A549 (cell line): ENCODE measurements around the gene KANTR. TPM values are rescaled to one million over a fixed set of nuclear protein-coding genes. Genes with fewer than 3 reads are reported as not detected.

ENCODE experiments used
- ATAC-seq, 2 experiments: fragments of 200-7000 bp in 1 of 2; fragments of >200 bp in 1 of 2; cut with Nextera tagmentation in 1 of 2; cut with Tn5 transposase in 1 of 2; 3 replicates each; pipeline versions ENCODE4 v1.8.0 to v1.9.1; 2018 to 2020; ENCODE audit warnings: mild to moderate bottlenecking in 1 of 2, moderate library complexity in 1 of 2
- CTCF ChIA-PET: fragments of 300-600 bp; sonication (Branson Sonifier 250); formaldehyde crosslinking; extraction: SDS; loops from one replicate; lab custom pipeline; 2021; ENCODE audit warnings: antibody characterized with exemption, inconsistent platforms; lab: Yijun Ruan, JAX
- POLR2A ChIA-PET: fragments of 350-600 bp; formaldehyde crosslinking; extraction: SDS; loops from one replicate; lab custom pipeline; 2021; ENCODE audit warnings: antibody characterized with exemption, inconsistent platforms; lab: Yijun Ruan, JAX
- DNase-seq, 2 experiments: peaks; one replicate each; pipeline versions ENCODE4 v3.0.0 to v3.0.0-alpha.2; 2011 to 2016; ENCODE audit warnings: low read depth in 1 of 2, low spot score in 1 of 2
- FAIRE-seq: peaks from 2 replicates; lab custom pipeline; 2011; peaks lifted over from hg19 to GRCh38; lab: Jason Lieb, UNC
- H3K27ac ChIP-seq, 2 experiments: fragments of >200 bp; sonication (Bioruptor Twin); formaldehyde crosslinking; 3 replicates each; pipeline ENCODE4 v1.5.1; 2016 to 2017
- H3K4me1 ChIP-seq: fragments of >200 bp; sonication (Bioruptor Twin); formaldehyde crosslinking; 3 replicates; pipeline ENCODE4 v1.6.1; 2016
- H3K4me2 ChIP-seq: fragments of >200 bp; sonication (Bioruptor Twin); formaldehyde crosslinking; 3 replicates; pipeline ENCODE4 v1.6.1; 2016
- H3K4me3 ChIP-seq: fragments of >200 bp; sonication (Bioruptor Twin); formaldehyde crosslinking; 3 replicates; pipeline ENCODE4 v1.5.1; 2016
- H3K9me3 ChIP-seq: fragments of >200 bp; sonication (Bioruptor Twin); formaldehyde crosslinking; 3 replicates; pipeline ENCODE4 v1.6.1; 2016
- ATOH8 ChIP-seq: fragments of 250-450 bp; sonication (Bioruptor Pico); IDR thresholded peaks from 2 replicates; pipeline ENCODE4 v1.5.0; 2020; ENCODE audit warnings: low read depth, mild to moderate bottlenecking, moderate library complexity
- CEBPB ChIP-seq, 2 experiments: fragments of >200 bp in 1 of 2; sonication (Bioruptor Twin) in 1 of 2; formaldehyde crosslinking in 1 of 2; IDR thresholded peaks; 2 replicates each; pipeline ENCODE4 v1.6.1; 2012 to 2016
- CHD2 ChIP-seq: fragments of 150-350 bp; IDR thresholded peaks from 2 replicates; pipeline ENCODE4 v1.6.1; 2014; ENCODE audit warnings: low read length; ENCODE audit not compliant: partially characterized antibody
- CHD4 ChIP-seq: fragments of 200-600 bp; sonication (generic); IDR thresholded peaks from 2 replicates; pipeline ENCODE4 v1.6.1; 2016; ENCODE audit warnings: antibody characterized with exemption, mild to moderate bottlenecking, borderline replicate concordance
- E2F6 ChIP-seq: IDR thresholded peaks from 2 replicates; pipeline ENCODE4 v1.6.1; 2012; ENCODE audit warnings: low read depth, borderline replicate concordance
- ELK1 ChIP-seq: fragments of 150-350 bp; IDR thresholded peaks from 2 replicates; pipeline ENCODE4 v1.6.1; 2014; ENCODE audit warnings: low read depth, mild to moderate bottlenecking, low read length
- EP300 ChIP-seq, 2 experiments: fragments of >200 bp; sonication (Bioruptor Twin); formaldehyde crosslinking; IDR thresholded peaks; 2 replicates in 1 of 2; 3 replicates in 1 of 2; pipeline ENCODE4 v1.6.1; 2016 to 2017
- FOSL2 ChIP-seq, 2 experiments: fragments of 450-650 bp in 1 of 2; fragments of >200 bp in 1 of 2; sonication (Bioruptor Twin) in 1 of 2; formaldehyde crosslinking; IDR thresholded peaks; 2 replicates each; pipeline versions ENCODE4 v1.5.0 to v1.6.1; 2016 to 2020; ENCODE audit warnings: mild to moderate bottlenecking in 1 of 2, moderate library complexity in 1 of 2
- GATA3 ChIP-seq: IDR thresholded peaks from 2 replicates; pipeline ENCODE4 v1.6.1; 2012; ENCODE audit warnings: borderline replicate concordance
- HDAC2 ChIP-seq: fragments of 200-600 bp; sonication (generic); IDR thresholded peaks from 2 replicates; pipeline ENCODE4 v1.6.1; 2016
- HEYL ChIP-seq: fragments of 250-450 bp; sonication (Bioruptor Pico); IDR thresholded peaks from 2 replicates; pipeline ENCODE4 v1.8.0; 2021; ENCODE audit warnings: mild to moderate bottlenecking, moderate library complexity
- HOXB5 ChIP-seq: fragments of 250-450 bp; sonication (Bioruptor Pico); IDR thresholded peaks from 2 replicates; pipeline ENCODE4 v1.5.0; 2020; ENCODE audit warnings: mild to moderate bottlenecking, moderate library complexity
- MAFK ChIP-seq: fragments of 450-650 bp; IDR thresholded peaks from 2 replicates; pipeline ENCODE4 v1.6.1; 2014; ENCODE audit not compliant: partially characterized antibody
- MAX ChIP-seq: IDR thresholded peaks from 2 replicates; pipeline ENCODE4 v1.6.1; 2012
- MAZ ChIP-seq: fragments of 150-350 bp; IDR thresholded peaks from 2 replicates; pipeline ENCODE4 v1.6.1; 2014; ENCODE audit warnings: antibody characterized with exemption, low read depth, low read length, borderline replicate concordance
- MYC ChIP-seq: IDR thresholded peaks from 2 replicates; pipeline ENCODE4 v1.6.1; 2012; ENCODE audit warnings: mild to moderate bottlenecking, inconsistent platforms, low read length, improper control_type of control experiment, borderline replicate concordance
- NPAS2 ChIP-seq: fragments of 250-450 bp; sonication (Bioruptor Pico); IDR thresholded peaks from 2 replicates; pipeline ENCODE4 v1.8.0; 2022; ENCODE audit warnings: mild to moderate bottlenecking, moderate library complexity, borderline replicate concordance
- NR3C1 ChIP-seq: fragments of >200 bp; sonication (Bioruptor Twin); formaldehyde crosslinking; IDR thresholded peaks from 3 replicates; pipeline ENCODE4 v1.6.1; 2017
- RAD21 ChIP-seq, 2 experiments: fragments of >200 bp in 1 of 2; sonication (Bioruptor Twin) in 1 of 2; formaldehyde crosslinking in 1 of 2; IDR thresholded peaks in 1 of 2; conservative IDR thresholded peaks in 1 of 2; 2 replicates in 1 of 2; 3 replicates in 1 of 2; pipeline ENCODE4 v1.6.1; 2012 to 2018; ENCODE audit warnings: inconsistent platforms in 1 of 2
- RCOR1 ChIP-seq: fragments of 150-350 bp; IDR thresholded peaks from 2 replicates; pipeline ENCODE4 v1.6.1; 2014; ENCODE audit warnings: antibody characterized with exemption, low read length, low read depth
- SMC3 ChIP-seq: fragments of >200 bp; sonication (Bioruptor Twin); formaldehyde crosslinking; IDR thresholded peaks from 3 replicates; pipeline ENCODE4 v1.6.1; 2018; ENCODE audit warnings: inconsistent platforms
- SREBF2 ChIP-seq: fragments of 450-650 bp; IDR thresholded peaks from 2 replicates; pipeline ENCODE4 v1.6.1; 2014; ENCODE audit warnings: mild to moderate bottlenecking, moderate library complexity
- TP53 ChIP-seq: fragments of 250-450 bp; sonication (Bioruptor Pico); IDR thresholded peaks from 2 replicates; pipeline ENCODE4 v1.5.0; 2021; ENCODE audit warnings: mild to moderate bottlenecking, moderate library complexity
- WGBS: methylation state at CpG from one replicate; pipeline ENCODE4 v1.1.6; 2017; ENCODE audit errors: missing lambda C conversion rate; 5-methylcytosine and 5-hydroxymethylcytosine counted together
- polyA plus RNA-seq, 4 experiments: library from polyadenylated mRNA; depleted of rRNA in 3 of 4; stranded (reverse); fragments of >200 nt; fragmentation: RNase III in 1 of 4; extraction: RNeasy Plus Mini Kit Qiagen cat#74134 plus additional on column Dnase treatment in 1 of 4; gene quantifications; 2 replicates in 3 of 4; 3 replicates in 1 of 4; pipeline ENCODE4 v1.2.3, GENCODE V29; 2011 to 2017

The KANTR gene
- polyA plus RNA-seq, 2 of the 4 experiments (the other 2 are of a cell fraction), result 3.3 to 5.7 TPM

- Histone ChIP-seq H3K9me3 (no peaks in the 10 kb centered on the region), H3K4me3 (no peak overlapping the region), H3K4me1 (no peaks in the 10 kb centered on the region), H3K4me2 (no peak overlapping the region), H3K27ac (no peak overlapping the region)
- 13% methylated on average over 1 of the region's 8 CpGs for WGBS
- no peak for DNase-seq
- POLR2A ChIA-PET, result no interaction called here
- CTCF ChIA-PET, result interaction anchor here (0.6 kb wide), 1 partner anchor 51 kb away, joined by 3 read pairs; no protein-coding TSS in a partner anchor
- ATAC-seq, result no peak
- no peak for TF ChIP-seq SREBF2
- no peak for TF ChIP-seq MYC
- no peak for TF ChIP-seq EP300 (IDR thresholded peaks at IDR 0.05)
- no peak for TF ChIP-seq CHD2
- TF ChIP-seq FOSL2 (IDR thresholded peaks at IDR 0.05), result no peak
- TF ChIP-seq FOSL2 (CRISPR knock-in tag; IDR thresholded peaks at IDR 0.05), result no peak
- TF ChIP-seq RAD21 (conservative IDR thresholded peaks at IDR 0.05 in 1 of 2, IDR thresholded peaks at IDR 0.05 in 1 of 2), result no peak
- TF ChIP-seq MAZ, result no peak
- TF ChIP-seq ELK1, result no peak
- no peak for TF ChIP-seq HDAC2
- TF ChIP-seq GATA3, result no peak
- TF ChIP-seq HOXB5, result no peak
- TF ChIP-seq RCOR1, result no peak
- no peak for TF ChIP-seq NR3C1
- TF ChIP-seq CEBPB (IDR thresholded peaks at IDR 0.05), result no peak
- no peak for TF ChIP-seq E2F6
- TF ChIP-seq CHD4, result no peak
- no peak for FAIRE-seq
Measured at GRCh38 chrX:53049127-53049517, 44.8 kb upstream of the KANTR start.

GRCh38 chrX:53050841-53051240 lies 43.1 kb upstream of the KANTR start:
- DNase-seq (no peak), ATAC-seq (no peak), FAIRE-seq (no peak)
- ChIA-PET CTCF (no interaction called here), POLR2A (no interaction called here)
- H3K4me1 ChIP-seq, result no peaks in the 10 kb centered on the region
- no peak overlapping the region for H3K27ac ChIP-seq
- H3K4me3 ChIP-seq, result no peak overlapping the region
- TF ChIP-seq HOXB5, result no peak
- no peak for TF ChIP-seq E2F6
- no peak for TF ChIP-seq HEYL (CRISPR knock-in tag)
- TF ChIP-seq NPAS2, result no peak
- no peak for TF ChIP-seq TP53 (CRISPR knock-in tag)
- TF ChIP-seq SMC3, result no peak
- no peak for TF ChIP-seq MAX
- no peak for TF ChIP-seq CHD2
- TF ChIP-seq SREBF2, result no peak
- no peak for TF ChIP-seq MAFK
- TF ChIP-seq ATOH8 (CRISPR knock-in tag), result no peak
- TF ChIP-seq NR3C1, result no peak
- H3K4me2 ChIP-seq, result no peak overlapping the region
- WGBS, result 100% methylated on average over 1 of the region's 6 CpGs
- no peaks in the 10 kb centered on the region for H3K9me3 ChIP-seq
